Measurements from ENCODE around the gene MACROD2. TPM values are rescaled to one million over a fixed set of nuclear protein-coding genes. Genes with fewer than 3 reads are reported as not detected.
A peak's percentile ranks its signal among the peaks of the same experiment; 100 is the strongest.

MACROD2 gene
- total RNA-seq, 1 donor from 2014 or later, result 4.2 TPM

DNA sequence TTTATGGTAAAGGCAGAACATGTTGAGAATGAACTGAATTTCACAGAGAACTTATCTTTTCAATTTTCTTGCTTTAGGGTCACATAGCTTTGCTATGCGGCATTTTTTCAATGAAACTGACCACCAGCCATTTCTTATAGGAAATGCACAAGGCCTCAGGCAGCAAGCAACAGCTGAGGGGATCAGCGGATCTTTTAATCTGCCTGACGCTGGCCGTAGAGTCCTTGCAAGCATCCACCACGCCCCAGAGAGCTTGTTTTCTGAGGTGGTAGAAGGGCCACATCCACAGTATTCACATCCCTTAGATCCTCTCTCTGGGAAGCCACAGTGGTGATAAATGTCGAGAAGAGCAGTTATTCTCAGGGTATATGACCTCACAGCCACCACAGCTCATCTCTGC, 307.8 kb downstream of the MACROD2 start:
- intact Hi-C loops (cut with DNase I), result no loop called here
- no peak for ATAC-seq (ENCODE audit: poor library complexity)
- DNase-seq, result no peak

DNA sequence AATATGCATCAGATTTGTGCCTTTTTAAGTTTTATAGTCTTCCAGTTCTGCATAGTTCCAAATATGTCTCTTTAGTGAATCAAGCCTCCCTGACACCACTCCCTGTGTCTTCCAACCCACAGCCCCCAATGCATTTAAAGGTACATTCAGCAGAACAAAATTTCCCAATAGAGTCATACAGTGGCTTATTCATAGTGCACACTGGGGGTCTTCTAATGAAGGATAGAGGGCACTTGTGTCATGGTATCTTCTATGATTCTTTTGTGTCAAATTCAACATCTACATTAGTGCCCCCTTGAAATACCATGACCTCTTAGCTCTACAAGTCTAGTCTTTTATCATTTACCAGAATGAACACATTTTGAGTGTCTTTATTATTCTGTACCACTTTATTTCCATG, 308.3 kb downstream of the MACROD2 start:
- ATAC-seq (ENCODE audit: poor library complexity), result no peak
- DNase-seq, result no peak
- intact Hi-C loops (cut with DNase I), result no loop called here

DNA sequence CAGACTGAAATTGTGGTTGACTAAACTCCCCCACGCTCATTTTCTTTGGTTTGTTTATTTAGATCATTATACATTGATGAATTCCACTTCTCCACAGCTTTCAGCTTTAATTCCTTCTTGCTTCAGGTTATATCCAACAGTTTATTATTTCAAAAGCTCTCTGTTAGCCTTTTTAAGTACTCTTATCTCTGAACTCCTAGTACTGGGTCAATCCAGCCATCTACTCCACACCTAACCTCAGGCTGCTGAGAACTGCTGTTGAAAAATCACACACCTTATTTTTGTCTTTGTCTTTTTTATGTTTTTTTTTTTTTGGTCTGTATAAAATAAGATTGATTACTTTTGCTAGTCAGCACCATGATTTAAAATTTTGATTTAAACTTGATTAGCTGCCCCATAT, 309.2 kb downstream of the MACROD2 start:
- DNase-seq (no peak), ATAC-seq (ENCODE audit: poor library complexity) (no peak)
- intact Hi-C loops (cut with DNase I), result no loop called here

DNA sequence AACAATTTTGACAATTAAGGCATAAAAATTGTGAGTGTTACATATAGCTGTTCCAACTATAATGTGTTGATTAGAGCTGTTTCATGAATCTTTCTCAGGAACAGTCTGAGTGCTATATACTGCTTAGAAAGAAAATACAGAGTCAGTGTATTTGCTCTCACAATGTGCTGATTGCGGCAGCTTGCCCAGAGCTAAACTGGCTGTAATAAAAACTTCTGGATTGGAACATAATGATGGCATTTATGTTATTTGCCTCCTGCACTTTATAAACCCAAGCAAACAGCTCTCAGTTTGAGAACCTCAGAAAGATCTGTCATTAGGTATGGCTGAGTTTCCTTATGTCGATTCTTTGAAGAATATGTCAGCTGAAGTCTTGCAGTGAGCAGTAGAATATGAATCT, 312.6 kb downstream of the MACROD2 start:
- intact Hi-C loops (cut with DNase I), result no loop called here

DNA sequence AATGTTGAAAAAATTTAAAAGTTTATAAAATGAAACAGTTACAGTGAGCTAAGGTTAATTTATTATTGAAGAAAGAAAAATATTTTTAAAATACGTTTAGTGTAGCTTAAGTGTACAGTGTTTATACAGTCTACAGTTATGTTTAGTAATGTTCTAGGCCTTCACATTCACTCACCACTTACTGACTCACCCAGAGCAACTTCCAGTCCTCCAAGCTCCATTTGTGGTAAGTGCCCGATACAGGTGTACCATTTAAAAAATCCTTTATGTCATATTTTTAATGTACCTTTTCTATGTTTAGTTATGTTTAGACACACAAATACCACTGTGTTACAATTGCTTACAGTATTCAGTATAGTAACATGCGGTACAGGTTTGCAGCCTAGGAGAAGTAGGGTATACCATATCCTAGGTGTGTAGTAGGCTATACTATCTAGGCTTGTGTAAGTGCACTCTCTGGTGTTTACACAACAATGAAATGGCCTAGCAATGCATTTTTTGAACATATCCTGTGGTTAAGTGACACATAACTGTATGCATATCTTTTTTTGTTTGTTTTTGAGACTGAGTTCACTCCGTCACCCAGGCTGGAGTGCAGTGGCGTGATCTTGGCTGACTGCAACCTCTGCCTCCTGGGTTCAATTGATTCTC, 315.8 kb downstream of the MACROD2 start:
- no peak for ATAC-seq (ENCODE audit: poor library complexity)
- intact Hi-C loops (cut with DNase I), result no loop called here
- DNase-seq, result no peak

More for the DNA sequence above, 312.6 kb downstream of the MACROD2 start:
- DNase-seq (no peak), ATAC-seq (ENCODE audit: poor library complexity) (no peak)

DNA sequence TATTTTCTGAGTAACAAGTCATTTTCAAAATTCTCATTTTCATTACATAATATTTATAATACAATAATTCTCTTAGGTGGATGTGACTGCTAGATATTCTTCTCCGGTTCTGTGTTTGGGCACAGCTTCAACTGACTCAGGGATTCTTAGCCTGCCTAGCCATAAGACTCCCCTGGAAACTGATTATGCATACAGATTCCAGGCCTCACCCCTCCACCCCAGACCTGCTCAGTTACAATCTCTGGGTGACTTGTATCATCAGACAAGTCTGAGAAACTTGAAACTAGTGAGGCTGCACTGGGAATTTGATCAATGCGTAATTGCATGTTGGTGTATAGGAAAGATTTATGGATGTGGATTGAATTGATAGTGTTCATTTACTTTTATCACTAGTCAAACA, 316.7 kb downstream of the MACROD2 start:
- intact Hi-C loops (cut with DNase I), result no loop called here
- no peak for ATAC-seq (ENCODE audit: poor library complexity)
- DNase-seq, result no peak

DNA sequence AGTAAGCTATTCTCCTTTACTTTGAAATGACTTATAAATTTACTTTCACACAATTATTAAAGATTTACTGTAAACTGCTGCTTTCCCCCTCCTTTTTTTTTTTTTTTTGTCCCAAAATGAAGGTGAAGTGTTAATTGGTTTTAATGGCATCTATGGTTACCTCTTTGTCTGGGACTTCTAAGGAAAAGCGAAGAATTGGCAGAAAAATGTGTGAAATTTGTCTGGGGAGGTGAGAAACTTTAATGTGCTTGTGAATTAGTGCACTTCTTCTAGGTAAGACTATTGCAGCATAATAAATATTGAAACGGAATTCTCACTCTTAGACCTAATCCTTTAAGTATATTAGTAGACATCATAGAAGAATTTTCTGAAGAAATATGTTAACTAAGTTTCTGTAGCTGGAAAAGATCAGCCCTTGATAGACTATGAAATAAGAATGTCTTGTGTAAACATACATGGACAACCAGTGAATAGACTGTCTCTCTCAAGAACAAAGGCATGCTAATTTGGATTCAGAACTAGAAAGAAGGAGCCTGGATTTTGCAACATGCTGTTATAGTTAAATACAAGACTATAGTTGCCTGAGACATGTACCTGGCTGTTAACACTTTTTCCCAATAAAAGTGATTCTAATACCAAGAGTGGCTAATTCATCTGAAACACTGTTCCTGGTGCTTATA, 318.2 kb downstream of the MACROD2 start:
- DNase-seq (no peak), ATAC-seq (ENCODE audit: poor library complexity) (no peak)
- intact Hi-C loops (cut with DNase I), result no loop called here

DNA sequence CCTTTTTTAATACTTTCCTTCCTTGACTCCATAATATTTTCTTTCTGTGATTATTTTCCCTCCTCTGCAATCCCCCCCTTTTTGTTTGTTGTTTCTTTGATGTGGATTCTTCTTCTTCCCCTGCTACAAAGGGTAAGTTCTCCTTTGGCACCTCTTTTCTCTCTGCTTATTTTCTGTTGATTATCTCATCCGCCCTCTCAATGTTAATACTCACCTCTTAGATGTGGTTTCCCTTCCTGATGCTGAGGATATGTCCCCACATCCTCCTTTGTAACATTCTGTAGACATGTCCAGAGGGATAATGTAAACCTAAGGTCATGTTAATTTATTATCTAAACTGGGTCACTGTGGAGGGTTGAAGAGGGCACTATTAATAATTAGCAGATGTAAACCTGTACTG, 324.4 kb downstream of the MACROD2 start:
- intact Hi-C loops (cut with DNase I), result no loop called here
- ATAC-seq (ENCODE audit: poor library complexity) (no peak), DNase-seq (no peak)

DNA sequence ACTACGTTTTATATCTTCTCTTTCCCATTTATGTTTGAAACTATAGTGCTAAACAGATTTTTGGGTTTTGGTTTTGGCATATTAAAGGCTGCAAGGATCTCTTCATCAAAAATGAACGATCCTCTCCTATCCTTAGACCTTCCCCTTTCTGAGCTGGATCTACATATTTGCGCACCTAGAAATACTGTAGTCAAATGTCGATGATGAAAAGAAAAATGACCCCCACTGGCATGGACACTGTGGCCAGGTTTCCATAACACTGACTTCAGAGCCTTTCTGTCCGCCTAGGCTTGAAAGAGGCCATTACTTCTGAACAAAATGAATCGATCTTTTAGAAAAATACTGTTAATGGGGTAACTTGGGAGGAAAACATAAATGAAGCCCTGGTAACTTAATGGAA, 336.3 kb downstream of the MACROD2 start:
- DNase-seq (no peak), ATAC-seq (ENCODE audit: poor library complexity) (no peak)
- intact Hi-C loops (cut with DNase I), result no loop called here

DNA sequence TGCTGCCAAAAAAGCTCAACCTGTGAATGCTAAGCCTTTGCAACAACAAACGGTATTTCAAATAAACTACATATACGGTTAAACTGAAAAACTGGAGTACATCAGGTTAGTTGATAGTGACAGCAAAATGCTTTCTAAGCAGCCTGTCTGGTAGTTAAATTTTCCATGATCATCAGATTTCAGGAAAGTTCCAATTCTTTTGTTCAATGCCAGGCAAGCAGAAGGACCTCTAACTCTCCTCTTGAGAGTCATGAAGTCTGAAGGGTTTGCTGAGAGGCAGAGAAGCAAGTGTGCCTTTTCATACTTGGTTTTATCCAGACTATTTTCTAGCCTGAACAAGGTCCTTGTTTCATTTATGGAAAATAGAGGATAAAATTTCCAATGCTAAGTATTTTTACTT, 337.6 kb downstream of the MACROD2 start:
- ATAC-seq (ENCODE audit: poor library complexity) (no peak), DNase-seq (no peak)
- intact Hi-C loops (cut with DNase I), result no loop called here

DNA sequence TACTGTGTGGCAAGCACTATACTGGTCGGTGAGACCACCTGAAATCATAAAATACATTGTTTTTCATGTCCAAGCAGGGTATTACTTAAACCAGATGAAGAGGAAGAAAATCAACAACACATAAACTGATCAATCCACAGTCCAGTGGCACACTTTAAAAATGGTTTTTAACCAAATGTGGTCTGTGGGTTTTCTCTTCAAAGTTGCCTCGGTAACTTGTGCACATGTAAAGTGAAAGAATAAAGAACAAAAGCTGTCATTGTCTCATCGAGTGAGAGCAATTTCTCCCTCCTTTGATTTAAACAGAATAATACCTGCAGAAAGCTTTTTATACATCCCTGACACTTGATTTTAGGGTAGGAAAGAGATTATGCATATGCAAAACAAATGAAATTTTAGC, 338.4 kb downstream of the MACROD2 start:
- ATAC-seq (ENCODE audit: poor library complexity) (no peak), DNase-seq (no peak)
- intact Hi-C loops (cut with DNase I), result no loop called here

DNA sequence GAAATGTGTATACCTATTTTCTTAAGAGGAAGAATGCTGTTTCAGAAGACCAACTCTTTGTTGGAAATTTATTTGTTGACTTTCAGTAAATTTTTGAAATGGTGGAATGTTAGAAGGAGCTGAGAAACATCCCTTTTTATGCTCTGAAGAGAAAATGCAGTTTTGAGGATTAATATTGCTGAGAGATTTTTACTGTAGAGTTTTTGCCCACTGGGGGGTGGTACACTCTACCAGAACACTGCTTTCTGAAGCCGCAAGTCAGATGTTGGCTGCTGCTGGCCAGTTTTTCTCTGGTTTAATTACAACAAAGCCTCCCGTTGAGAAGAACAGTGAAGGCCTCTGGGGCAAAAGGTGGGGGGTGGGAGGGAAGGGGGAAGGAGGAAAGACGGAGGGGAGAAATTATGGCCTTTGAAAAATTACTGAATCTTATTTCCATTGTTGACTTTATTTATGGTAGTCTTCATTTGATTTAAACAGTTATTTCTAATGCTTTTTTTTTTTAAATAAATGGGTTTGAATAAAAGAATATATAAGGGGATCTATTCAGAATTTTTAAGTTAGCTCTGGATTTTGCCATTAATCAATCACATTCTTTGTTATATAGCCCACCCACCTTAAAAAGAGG, 339.1 kb downstream of the MACROD2 start:
- intact Hi-C loops (cut with DNase I), result no loop called here
- no peak for DNase-seq
- no peak for ATAC-seq (ENCODE audit: poor library complexity)

DNA sequence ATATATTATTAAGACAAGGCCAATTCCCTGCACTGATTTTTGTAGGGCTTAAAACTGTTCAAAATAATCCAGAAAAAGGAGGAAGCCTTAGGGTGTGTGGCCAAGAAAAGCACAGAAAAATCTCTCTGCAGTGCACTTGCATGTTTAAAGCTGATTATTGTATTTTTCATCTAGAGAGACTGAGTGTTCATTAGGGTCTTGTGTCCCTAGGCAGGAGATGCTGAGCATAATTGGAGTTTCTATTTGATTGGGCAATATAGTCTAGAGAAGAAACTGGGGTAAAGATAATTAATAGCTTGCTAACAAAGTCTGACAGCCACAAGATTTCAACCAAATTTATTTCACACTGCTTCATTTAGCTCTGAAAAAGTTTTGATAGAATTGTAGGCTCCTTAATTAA, 339.7 kb downstream of the MACROD2 start:
- intact Hi-C loops (cut with DNase I), result no loop called here
- no peak for ATAC-seq (ENCODE audit: poor library complexity)
- DNase-seq, result no peak

DNA sequence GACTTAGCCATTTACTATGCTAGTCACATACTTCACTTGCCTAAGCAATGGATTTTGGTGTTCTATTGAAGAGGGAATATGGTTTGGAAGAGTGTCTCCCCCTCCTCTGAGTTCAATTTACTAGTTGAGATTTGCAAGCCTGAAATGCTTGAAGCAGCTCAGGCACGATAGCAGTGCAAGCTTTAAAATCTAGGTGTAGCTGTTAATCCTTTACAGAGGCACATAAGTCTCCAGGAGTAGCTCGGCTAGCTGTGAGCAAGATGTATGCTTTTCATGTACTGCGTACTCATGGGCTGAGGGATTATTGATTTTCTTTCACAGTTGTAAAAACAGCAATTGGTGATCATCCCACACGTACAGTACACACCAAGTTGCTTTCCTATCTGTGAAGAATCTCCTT, 341.4 kb downstream of the MACROD2 start:
- ATAC-seq (ENCODE audit: poor library complexity) (no peak), DNase-seq (no peak)
- intact Hi-C loops (cut with DNase I), result no loop called here

DNA sequence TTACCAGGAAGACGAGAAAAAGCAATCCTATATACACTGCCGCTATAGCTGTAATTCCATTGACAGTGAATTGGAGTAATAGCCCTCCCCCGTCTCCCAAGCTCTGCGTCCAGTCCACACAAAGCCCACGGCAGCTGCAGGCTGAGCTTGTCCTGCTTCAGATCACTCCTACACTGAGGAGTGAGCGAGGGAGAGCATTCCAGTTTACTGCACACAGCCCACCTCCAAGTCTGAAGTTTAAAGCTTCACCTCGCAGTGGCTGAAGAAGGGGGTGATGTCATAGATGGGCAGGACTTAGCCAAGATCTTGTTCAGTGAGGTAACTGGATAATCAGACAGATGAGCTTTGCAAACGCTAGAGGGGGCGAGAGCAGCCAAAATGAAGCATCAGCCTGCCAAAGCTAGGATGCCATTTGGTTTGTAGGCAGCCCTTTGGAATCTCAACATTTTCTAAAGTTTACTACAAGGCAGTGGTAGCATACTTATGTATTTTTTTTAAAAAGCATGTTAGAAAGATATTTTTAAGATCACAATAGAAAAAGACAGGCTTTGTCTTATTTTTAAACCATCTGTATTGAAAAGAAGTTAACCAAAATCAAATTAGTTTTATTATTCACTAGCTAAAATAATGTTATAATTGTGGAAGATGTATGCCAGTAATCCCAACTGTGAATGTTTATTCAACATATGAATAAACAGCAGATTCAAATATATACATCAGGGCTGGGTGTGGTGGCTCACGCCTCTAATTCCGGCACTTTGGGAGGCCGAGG, 342.3 kb downstream of the MACROD2 start, which contains the start of gene FLRT3:
FLRT3 (minus strand) TSS at position 213 of the 772 bp plus-strand sequence. CDS start 10,106 bp downstream, outside the sequence.
- peak; percentile 96 for ATAC-seq (ENCODE audit: poor library complexity)
- peak; percentile 55 for DNase-seq
- intact Hi-C loops (cut with DNase I), result no loop called here

DNA sequence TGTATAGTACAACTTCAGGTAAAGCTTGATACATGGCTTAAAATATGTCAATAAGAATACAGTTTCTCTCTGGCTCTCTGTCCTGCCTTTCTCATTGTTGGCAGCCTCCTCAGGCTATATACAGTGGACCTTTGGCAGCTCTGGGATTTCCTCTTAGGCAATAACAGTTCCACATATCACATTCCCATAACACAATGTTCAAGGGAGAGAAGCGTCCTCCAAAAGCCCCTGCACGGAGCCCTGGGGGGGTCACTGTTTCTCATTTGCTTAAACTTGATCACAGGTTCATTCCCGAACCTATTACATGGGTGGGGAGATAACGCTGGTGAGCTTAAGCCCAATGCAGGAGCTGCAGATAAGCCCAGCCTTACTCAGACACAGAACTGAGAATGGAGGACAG, 346.5 kb downstream of the MACROD2 start:
- intact Hi-C loops (cut with DNase I), result no loop called here
- ATAC-seq (ENCODE audit: poor library complexity) (no peak), DNase-seq (no peak)

DNA sequence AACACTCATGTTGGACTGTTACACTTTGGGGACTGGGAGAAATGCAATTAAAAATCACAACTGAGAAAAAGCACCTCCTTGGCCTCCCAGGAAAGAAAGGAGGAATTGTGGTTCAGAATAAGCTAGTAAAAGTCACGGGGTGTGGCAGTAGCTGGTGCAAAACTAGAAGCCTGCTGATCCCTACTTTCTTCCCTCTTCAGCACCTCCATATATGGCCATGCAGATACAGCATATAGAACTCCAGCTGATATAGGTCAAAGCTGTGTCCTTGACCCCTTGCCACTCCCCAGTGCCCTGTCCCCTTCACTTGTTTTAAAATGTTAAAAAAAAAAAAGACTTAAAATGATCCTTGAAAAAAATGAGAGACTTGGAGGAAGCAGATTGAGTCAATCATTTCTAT, 347.6 kb downstream of the MACROD2 start:
- ATAC-seq (ENCODE audit: poor library complexity), result no peak
- no peak for DNase-seq
- intact Hi-C loops (cut with DNase I), result no loop called here

DNA sequence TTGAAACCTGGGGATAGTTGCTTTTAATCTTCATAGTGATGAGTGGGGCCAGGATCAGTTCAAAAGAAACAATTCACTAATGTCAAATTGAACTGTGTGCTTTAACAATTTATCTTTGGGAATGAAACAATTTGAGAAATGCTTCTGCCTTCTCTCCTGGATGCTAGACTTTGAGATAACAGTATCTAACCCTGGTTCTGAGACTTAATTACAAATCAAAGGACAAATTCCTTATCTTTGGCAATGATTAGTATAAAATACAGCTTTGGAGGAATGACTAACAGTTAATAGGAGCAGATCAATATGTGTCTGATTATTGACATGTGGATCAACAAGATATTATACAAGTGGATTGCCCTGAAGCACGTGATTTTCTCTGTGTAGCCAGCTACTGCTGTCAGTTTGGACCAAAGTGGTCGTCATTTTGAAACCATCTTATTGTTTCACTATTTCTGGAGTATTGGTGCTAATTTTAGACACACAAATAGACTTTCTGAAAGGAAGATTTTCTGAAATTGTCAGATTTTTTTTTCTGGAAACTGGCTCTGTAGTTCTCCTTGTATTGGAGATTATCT, 348.3 kb downstream of the MACROD2 start:
- ATAC-seq (ENCODE audit: poor library complexity) (no peak), DNase-seq (no peak)

DNA sequence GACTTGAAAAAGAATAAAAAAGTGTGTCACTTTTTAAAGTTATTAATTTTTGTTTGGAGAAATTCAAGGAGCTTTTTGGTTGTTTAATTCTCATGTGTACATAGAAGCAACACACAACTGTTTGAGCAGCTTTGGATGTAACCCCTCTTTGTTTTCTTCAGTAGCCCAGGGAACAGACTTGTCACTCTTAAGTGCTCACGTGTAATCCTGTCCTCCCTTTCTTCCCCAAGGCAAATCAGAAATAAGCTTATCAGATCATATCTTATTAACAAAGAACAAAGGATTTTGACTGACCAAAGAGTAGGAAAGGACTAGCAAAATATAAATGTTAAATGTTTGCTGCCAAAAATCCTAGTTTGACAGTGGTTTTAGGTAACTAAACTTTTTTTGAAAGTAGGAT, 349.4 kb downstream of the MACROD2 start:
- intact Hi-C loops (cut with DNase I), result no loop called here
- no peak for ATAC-seq (ENCODE audit: poor library complexity)
- DNase-seq, result no peak

More for the DNA sequence above, 348.3 kb downstream of the MACROD2 start:
- intact Hi-C loops (cut with DNase I), result no loop called here
